Left lung (tissue), 10 donors: ENCODE results near the gene BTBD9. TPM values are rescaled to one million over a fixed set of nuclear protein-coding genes. Genes with fewer than 3 reads are reported as not detected.

Source experiments
- ATAC-seq: fragments of 200-7000 bp; cut with Tn5 transposase; one replicate; pipeline ENCODE4 v1.9.1; 2020; ENCODE audit warnings: moderate library complexity
- DNase-seq, 4 donors: peaks; one replicate each; pipeline ENCODE4 v3.0.0-alpha.2; 2013 to 2020
- H3K27ac ChIP-seq, 2 donors: fragments of 200-600 bp; sonication (generic) in 1 of 2; one replicate each; pipeline versions ENCODE4 v1.5.0 to v1.8.0; 2020 to 2021
- H3K27me3 ChIP-seq, 2 donors: fragments of 200-600 bp; sonication (generic) in 1 of 2; one replicate each; pipeline versions ENCODE4 v1.5.0 to v1.8.0; 2020 to 2021
- H3K36me3 ChIP-seq, 2 donors: fragments of 200-600 bp; sonication (generic) in 1 of 2; one replicate each; pipeline versions ENCODE4 v1.5.0 to v1.8.0; 2020 to 2021
- H3K4me1 ChIP-seq, 2 donors: fragments of 200-600 bp; one replicate each; pipeline ENCODE4 v1.8.0; 2021
- H3K4me3 ChIP-seq, 2 donors: fragments of 200-600 bp; sonication (generic) in 1 of 2; one replicate each; pipeline versions ENCODE4 v1.5.0 to v1.8.0; 2020 to 2021; ENCODE audit warnings: mild to moderate bottlenecking in 1 of 2
- H3K9me3 ChIP-seq, 2 donors: fragments of 200-600 bp; sonication (generic) in 1 of 2; one replicate each; pipeline versions ENCODE4 v1.5.0 to v1.8.0; 2020 to 2021
- intact Hi-C, 2 donors: fragments of 100-400 bp; cut with DNase I; formaldehyde crosslinking; loops; one replicate each; pipeline versions ENCODE4 v1.11.2 to v1.14.2; 2022
- polyA plus RNA-seq, 6 donors: library from polyadenylated mRNA; unstranded; fragments of 120-200 nt; gene quantifications; one replicate each; pipeline ENCODE4 v1.2.1, GENCODE V29; 2013; ENCODE audit not compliant: insufficient read length in 6 of 6
- total RNA-seq, 2 donors: library from RNA; stranded (reverse); fragmentation: NEBNext Ultra II Directional; extraction: Animal tissue kit (Norgen Biotek cat#: 25700); gene quantifications; one replicate each; pipeline ENCODE4 v1.2.1, GENCODE V29; 2021
- TF ChIP-seq, protein P1 (sequence below), 2 donors: fragments of 200-600 bp; sonication (generic) in 1 of 2; IDR thresholded peaks; one replicate each; pipeline versions ENCODE4 v1.5.0 to v1.8.0; 2021; ENCODE audit warnings: antibody characterized with exemption in 2 of 2
- donor health status: DM: no; HTN: yes; CAD: no.
- donor health status: DM: no; HTN: no; CAD: no.

Gene BTBD9
- total and polyA plus RNA-seq, 8 donors, result 14.2 to 44.0 (median 16.0) TPM

DNA sequence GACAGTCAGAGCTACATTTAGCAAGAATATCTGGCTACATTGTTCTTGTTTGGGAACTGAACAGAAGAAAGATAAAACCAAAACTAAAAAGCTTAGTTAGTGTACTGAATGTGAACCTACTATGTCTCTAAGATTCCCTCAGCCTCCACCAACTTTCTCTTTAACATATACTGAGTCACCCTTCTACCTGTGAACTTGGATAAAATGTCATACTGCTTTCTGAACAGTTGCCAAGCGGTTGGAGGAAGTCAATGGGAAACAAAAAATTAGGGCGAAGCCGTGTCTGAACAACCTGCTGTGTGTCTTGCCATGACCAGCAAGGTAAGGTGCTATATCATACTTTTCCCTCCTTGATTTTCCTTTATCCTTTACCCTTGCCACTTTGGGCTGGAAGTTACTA, 243.5 kb downstream of the BTBD9 start:
- Histone ChIP-seq H3K9me3 (no peaks in the 10 kb centered on the region), H3K27ac (no peak overlapping the region), H3K4me1 (no peaks in the 10 kb centered on the region), H3K4me3 (no peak overlapping the region), H3K27me3 (no peaks in the 10 kb centered on the region), H3K36me3 (no peaks in the 10 kb centered on the region)
- intact Hi-C loops, result no loop called here
- TF ChIP-seq, protein P1, sequence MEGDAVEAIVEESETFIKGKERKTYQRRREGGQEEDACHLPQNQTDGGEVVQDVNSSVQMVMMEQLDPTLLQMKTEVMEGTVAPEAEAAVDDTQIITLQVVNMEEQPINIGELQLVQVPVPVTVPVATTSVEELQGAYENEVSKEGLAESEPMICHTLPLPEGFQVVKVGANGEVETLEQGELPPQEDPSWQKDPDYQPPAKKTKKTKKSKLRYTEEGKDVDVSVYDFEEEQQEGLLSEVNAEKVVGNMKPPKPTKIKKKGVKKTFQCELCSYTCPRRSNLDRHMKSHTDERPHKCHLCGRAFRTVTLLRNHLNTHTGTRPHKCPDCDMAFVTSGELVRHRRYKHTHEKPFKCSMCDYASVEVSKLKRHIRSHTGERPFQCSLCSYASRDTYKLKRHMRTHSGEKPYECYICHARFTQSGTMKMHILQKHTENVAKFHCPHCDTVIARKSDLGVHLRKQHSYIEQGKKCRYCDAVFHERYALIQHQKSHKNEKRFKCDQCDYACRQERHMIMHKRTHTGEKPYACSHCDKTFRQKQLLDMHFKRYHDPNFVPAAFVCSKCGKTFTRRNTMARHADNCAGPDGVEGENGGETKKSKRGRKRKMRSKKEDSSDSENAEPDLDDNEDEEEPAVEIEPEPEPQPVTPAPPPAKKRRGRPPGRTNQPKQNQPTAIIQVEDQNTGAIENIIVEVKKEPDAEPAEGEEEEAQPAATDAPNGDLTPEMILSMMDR (IDR thresholded peaks at IDR 0.05), result no peak
- DNase-seq, result no peak
- ATAC-seq, result no peak

DNA sequence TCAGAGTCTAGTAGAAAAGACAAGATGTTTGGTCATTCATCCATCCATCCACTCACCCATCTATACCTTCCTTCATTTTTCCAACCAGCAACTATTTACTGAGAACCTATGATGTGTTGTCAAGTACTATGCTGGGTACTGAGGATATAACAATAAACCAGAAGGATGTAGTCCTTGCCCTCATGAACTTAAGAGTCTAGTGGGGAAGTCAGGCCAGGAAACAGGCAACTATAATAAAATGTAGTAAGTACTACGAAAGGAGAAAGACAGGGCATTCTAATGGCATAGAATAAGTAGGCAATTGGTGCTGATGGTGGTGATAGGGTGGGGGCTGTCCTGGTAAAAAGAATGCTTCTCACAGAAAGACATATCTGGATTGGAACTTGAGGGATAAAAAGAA, 245.7 kb downstream of the BTBD9 start:
- Histone ChIP-seq H3K4me3 (no peak overlapping the region), H3K27me3 (no peaks in the 10 kb centered on the region), H3K36me3 (no peaks in the 10 kb centered on the region), H3K27ac (no peak overlapping the region), H3K4me1 (no peaks in the 10 kb centered on the region), H3K9me3 (no peaks in the 10 kb centered on the region)
- no peak for ATAC-seq
- DNase-seq, result no peak
- TF ChIP-seq, protein P1 (IDR thresholded peaks at IDR 0.05), result no peak
- intact Hi-C loops, result no loop called here

DNA sequence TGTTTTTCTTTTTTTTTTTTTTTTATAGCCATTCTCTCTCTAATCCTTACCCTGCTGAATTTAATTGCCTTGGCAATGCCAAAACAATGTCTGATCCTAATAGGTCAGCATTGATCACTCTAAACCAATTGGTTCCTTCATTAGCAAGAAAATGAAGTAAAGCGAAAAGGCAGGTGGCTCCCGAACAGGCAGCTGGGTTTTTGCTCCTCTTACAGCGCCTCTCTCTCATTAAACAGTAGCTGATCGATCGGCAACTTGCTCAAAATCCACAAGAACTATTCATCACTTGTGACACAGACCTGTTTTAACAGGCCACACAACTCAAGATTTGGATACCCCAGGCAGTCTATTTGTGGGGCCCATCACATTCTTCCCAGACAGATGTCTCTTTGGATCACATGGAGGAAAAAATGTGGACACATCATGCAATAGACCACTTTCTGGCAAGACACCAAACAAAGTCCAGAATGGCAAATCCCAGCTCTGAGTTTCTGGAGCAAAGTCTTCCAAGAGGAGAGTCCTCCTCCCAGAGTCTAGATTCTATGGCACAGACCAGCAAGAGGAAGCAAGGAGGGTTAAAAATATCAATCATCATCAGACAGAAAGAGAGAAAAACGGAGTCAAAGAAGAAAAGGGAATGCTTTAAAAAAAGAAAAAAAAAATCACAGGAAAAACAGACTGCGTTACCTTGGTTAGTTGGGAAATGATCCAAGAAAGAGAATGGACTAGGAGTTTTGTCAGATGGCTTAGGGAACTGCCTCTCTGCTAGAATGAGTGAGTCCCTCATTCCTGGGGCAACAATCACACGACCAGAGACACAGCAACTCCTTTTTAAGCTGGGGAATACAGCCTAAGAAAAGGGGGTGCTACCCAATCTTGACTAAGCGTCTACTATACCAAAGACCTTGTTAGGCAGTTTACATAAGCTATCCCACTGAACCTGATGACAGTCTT, 247.8 kb downstream of the BTBD9 start:
- DNase-seq, result no peak
- Histone ChIP-seq H3K4me1 (no peaks in the 10 kb centered on the region), H3K36me3 (no peaks in the 10 kb centered on the region), H3K4me3 (no peak overlapping the region), H3K27ac (no peak overlapping the region), H3K27me3 (no peaks in the 10 kb centered on the region), H3K9me3 (no peaks in the 10 kb centered on the region)
- TF ChIP-seq, protein P1 (IDR thresholded peaks at IDR 0.05), result no peak
- ATAC-seq, result no peak
- intact Hi-C loops, result no loop called here

DNA sequence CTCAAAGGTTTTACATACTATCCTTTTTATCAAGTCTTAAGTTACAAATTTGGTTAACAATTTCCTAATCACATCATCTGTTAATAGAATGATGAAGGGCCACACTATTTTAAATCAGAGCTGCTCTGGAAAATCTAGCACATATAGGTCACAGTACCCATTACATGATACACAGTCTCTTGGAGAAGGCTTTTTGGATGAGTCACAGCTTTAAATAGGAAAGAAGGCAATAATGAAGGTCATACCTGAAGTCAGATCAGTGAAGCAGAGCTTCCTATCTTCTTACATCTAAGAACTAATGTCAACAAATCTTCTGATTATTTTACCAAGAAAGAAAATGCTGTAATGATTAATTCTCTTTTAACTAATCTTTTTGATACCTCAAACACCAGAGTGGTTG, 248.5 kb downstream of the BTBD9 start:
- intact Hi-C loops, result no loop called here
- Histone ChIP-seq H3K27ac (no peak overlapping the region), H3K27me3 (no peaks in the 10 kb centered on the region), H3K4me1 (no peaks in the 10 kb centered on the region), H3K9me3 (no peaks in the 10 kb centered on the region), H3K36me3 (no peaks in the 10 kb centered on the region), H3K4me3 (no peak overlapping the region)
- ATAC-seq, result no peak
- TF ChIP-seq, protein P1 (IDR thresholded peaks at IDR 0.05), result no peak
- DNase-seq, result no peak

DNA sequence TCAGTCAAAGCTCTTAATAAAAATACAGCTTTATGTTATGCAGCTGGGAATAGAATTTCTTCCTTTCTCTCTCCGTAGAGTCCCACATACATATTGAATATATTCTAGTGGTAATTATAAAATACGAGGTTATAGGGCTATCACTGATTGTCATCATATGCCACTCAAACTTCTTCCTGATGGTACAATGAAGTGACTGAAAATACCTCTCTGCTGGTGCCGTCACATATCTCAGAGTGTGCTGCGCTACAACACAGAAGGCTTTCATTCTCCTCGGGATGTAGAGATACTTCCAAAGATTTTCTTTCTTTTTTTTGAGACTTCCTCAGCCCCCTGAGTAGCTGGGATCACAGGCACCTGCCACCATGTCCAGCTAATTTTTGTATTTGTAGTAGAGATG, 249.9 kb downstream of the BTBD9 start:
- TF ChIP-seq, protein P1 (IDR thresholded peaks at IDR 0.05), result no peak
- no peak for DNase-seq

More for the DNA sequence above, 249.9 kb downstream of the BTBD9 start:
- H3K27me3 ChIP-seq, result no peaks in the 10 kb centered on the region
- H3K27ac ChIP-seq, result no peak overlapping the region
- no peaks in the 10 kb centered on the region for H3K9me3 ChIP-seq
- no peak overlapping the region for H3K4me3 ChIP-seq
- no peak for ATAC-seq
- intact Hi-C loops, result no loop called here
- H3K4me1 ChIP-seq, result no peaks in the 10 kb centered on the region
- no peaks in the 10 kb centered on the region for H3K36me3 ChIP-seq
